Omental fat pad (tissue), 4 donors: ENCODE measurements around the gene NAA30. TPM values are rescaled to one million over a fixed set of nuclear protein-coding genes. Genes with fewer than 3 reads are reported as not detected.

Source experiments
- ATAC-seq: fragments of 150-250 bp; one replicate; pipeline ENCODE4 v1.9.1; 2016; ENCODE audit warnings: mild to moderate bottlenecking, moderate library complexity; ENCODE audit not compliant: low FRiP score
- DNase-seq: peaks from one replicate; pipeline ENCODE4 v3.0.0-alpha.2; 2019; ENCODE audit warnings: low spot score
- total RNA-seq, 4 donors: library from RNA; depleted of rRNA; stranded (reverse); fragments of >200 nt; gene quantifications; one replicate each; pipeline ENCODE4 v1.1.0, GENCODE V29; 2016
- TF ChIP-seq, protein P1 (sequence below), 3 donors: fragments of 450-650 bp; IDR thresholded peaks; one replicate each; pipeline ENCODE4 v1.5.1; 2016 to 2017; ENCODE audit warnings: antibody characterized with exemption in 3 of 3, mild to moderate bottlenecking in 3 of 3, moderate library complexity in 2 of 3

The NAA30 gene
- total RNA-seq, 4 donors from 2014 or later = 12.7 to 16.1 (median 15.2) TPM

DNA sequence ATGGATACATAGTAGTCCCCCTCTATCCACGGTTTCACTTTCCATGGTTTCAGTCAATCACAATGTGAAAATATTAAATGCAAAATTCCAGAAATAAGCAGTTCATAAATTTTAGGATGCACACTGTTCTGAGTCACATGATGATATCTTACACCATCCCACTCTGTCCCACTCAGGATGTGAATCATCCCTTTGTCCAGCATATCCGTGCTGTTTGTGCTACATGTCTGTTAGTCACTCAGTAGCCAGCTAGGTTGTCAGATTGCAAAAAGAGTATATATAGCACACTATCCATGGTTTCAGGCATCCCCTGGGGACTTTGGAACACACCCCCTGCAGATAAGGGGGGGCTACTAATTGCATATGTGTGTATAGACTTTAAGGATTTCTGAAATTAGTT lies 8.1 kb upstream of the NAA30 start:
- DNase-seq (no peak), ATAC-seq (no peak)
- TF ChIP-seq, protein P1, sequence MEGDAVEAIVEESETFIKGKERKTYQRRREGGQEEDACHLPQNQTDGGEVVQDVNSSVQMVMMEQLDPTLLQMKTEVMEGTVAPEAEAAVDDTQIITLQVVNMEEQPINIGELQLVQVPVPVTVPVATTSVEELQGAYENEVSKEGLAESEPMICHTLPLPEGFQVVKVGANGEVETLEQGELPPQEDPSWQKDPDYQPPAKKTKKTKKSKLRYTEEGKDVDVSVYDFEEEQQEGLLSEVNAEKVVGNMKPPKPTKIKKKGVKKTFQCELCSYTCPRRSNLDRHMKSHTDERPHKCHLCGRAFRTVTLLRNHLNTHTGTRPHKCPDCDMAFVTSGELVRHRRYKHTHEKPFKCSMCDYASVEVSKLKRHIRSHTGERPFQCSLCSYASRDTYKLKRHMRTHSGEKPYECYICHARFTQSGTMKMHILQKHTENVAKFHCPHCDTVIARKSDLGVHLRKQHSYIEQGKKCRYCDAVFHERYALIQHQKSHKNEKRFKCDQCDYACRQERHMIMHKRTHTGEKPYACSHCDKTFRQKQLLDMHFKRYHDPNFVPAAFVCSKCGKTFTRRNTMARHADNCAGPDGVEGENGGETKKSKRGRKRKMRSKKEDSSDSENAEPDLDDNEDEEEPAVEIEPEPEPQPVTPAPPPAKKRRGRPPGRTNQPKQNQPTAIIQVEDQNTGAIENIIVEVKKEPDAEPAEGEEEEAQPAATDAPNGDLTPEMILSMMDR (IDR thresholded peaks at IDR 0.05) = no peak

DNA sequence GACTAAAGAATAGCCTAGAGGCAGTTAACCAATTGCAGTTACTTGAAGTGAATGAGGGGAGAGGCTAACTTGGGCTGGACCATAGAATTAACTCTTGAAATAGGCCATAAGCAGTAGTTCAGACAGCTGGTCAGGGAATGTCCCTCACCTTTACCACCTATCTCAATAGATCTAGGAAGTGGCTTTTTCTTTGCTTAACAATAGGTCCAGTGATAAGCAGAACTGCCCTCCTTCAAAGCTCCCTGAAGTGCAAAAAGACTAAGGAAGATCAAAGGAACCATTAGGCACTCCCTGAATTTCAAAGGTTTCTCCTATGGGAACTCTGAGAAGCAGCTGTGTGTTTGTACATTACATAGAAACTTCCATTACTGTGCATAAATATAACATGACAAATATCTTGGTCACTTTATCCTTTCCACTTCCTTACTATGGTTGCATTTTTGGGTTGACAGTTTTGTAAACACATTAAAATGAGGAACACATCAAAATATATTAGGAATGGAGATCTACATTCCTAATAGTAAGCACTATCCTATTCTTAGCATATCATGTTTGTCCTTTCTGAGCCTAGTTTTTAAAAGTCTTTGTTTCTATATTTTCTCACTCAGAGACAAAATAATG lies 7.2 kb upstream of the NAA30 start:
- ATAC-seq (no peak), DNase-seq (no peak)
- TF ChIP-seq, protein P1 (IDR thresholded peaks at IDR 0.05) = no peak

DNA sequence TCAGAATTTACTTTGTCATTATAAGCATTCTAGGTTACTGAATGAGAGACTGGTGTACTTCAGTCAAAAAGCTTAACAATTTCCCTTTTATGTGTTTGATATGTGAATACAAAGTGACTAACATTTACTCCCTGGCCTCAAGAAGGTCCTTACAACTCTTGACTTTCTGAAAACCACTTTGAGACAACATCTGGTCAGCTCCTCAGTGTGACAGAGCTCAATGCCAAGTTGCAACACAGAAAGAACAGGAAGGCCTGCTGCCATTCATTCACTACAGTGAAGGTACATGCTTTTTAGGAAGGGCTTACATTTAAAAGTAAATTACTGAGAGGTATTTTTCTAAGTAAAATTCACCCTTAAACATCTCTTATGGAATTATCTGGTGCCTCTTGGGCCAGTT lies 2.3 kb upstream of the NAA30 start:
- ATAC-seq = no peak
- no peak for DNase-seq
- TF ChIP-seq, protein P1 (IDR thresholded peaks at IDR 0.05) = no peak

DNA sequence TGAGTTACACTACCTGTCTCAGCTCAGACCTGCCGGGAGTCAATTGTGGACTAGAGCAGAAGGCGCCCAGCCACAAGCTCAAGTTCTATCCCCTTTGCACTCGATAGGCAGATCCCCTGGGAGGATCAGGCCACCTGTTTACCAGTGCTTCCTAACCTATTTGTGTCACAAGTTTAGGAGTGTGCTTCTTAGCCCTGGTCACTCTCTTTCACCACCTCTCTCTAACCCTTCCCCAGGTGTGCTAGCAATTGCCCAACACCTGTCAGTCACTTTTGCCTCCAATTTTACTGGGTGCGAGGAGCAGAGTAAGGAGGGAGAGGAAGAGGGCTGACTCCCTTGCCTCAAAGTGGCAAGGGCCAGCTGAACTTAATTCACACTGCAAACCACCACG lies 745 bp upstream of the NAA30 start:
- ATAC-seq (no peak), DNase-seq (no peak)
- TF ChIP-seq, protein P1 (IDR thresholded peaks at IDR 0.05) = no peak

DNA sequence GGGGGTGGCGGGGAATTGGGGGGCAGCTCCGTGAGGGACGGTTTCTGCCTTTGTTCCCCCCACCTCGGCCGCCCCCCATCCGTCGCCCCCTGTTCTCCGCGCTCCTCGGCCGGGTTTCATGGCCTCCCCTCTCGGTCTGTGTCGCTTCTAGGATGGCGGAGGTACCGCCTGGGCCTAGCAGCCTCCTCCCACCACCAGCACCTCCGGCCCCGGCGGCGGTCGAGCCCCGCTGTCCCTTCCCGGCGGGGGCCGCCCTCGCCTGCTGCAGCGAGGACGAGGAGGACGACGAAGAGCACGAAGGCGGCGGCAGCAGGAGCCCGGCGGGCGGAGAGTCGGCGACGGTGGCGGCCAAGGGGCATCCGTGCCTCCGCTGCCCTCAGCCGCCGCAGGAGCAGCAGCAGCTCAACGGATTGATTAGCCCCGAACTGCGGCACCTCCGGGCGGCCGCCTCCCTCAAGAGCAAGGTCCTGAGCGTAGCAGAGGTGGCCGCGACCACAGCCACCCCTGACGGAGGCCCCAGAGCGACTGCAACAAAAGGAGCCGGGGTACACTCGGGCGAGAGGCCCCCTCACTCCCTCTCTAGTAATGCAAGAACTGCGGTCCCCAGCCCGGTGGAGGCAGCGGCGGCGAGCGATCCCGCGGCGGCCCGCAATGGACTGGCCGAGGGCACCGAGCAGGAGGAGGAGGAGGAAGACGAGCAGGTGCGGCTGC lies 575 bp downstream of the NAA30 start:
- peak; percentile 53 for ATAC-seq

DNA sequence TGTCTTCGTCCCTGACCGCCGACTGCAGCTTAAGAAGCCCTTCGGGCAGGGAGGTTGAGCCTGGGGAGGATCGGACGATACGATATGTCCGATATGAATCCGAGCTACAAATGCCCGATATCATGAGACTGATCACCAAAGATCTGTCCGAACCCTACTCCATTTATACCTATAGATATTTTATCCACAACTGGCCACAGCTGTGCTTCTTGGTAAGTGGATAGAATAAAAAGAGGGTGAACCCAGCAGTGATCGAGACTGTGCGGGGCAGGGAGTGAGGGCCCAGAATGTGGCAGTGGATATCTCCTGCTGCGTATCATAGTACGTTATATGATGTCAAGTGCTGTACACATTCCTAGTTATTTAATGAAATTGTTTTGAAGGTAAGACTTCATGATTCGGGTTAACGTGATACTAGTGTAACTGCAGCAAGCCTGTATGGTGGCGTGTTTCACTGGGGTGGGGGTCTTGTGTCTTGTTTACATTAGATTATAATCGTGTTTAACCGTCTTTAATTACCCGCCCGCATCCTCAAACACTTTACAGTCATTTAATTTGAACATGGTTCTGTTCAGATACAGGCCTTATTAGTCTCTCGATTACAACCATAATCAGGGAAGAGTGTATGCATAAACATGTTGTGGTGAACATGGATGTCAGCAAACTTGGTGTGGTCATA lies 1.3 kb downstream of the NAA30 start:
- no peak for ATAC-seq
- TF ChIP-seq, protein P1 (IDR thresholded peaks at IDR 0.05) = no peak
- DNase-seq = no peak

More for the DNA sequence above, 575 bp downstream of the NAA30 start:
- TF ChIP-seq, protein P1 (IDR thresholded peaks at IDR 0.05) = no peak
- DNase-seq = no peak
